Breast epithelium (tissue), 3 donors: ENCODE results near the gene HTT.

Experiments used
- POLR2A ChIP-seq: fragments of 450-650 bp; IDR thresholded peaks from one replicate; pipeline ENCODE4 v1.6.1; 2016; ENCODE audit warnings: antibody characterized with exemption, mild to moderate bottlenecking, moderate library complexity
- TF ChIP-seq, protein P1 (sequence below), 3 donors: fragments of 450-650 bp; IDR thresholded peaks; one replicate each; pipeline ENCODE4 v1.5.1; 2016 to 2017; ENCODE audit warnings: antibody characterized with exemption in 3 of 3, mild to moderate bottlenecking in 3 of 3, moderate library complexity in 3 of 3

DNA sequence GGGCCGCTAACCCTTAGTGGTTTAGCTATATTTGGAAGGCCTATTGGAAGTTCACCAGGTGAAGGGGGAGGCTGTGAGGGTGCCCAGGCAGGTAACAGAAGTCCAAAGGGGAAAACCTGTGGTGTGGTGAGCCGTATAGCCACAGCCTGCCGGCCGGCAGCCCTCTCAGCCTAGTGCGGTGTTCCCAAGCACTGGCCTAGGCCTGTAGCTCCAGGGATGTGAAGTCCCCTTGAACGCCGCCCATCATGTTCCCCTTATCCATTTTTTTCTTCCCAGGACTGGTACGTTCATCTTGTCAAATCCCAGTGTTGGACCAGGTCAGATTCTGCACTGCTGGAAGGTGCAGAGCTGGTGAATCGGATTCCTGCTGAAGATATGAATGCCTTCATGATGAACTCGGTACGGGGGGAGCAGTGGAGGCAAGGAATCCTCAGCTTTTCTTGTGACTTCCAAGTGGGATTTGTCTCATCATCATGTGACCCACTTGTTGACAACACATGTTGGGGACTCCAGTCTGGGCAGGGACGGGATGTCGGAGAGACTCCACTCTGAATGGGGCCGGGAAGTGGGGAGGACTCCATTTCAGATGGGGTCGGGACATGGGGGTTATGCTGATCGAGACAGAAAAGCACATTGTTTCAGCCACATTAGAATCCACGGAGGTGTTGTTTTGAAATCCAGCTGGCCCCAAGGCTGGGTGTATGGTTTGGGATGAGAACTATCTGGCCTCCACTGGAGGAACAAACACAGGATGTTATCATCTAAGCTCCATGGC lies 135.3 kb downstream of the HTT start:
- TF ChIP-seq POLR2A, result no peak
- TF ChIP-seq, protein P1, sequence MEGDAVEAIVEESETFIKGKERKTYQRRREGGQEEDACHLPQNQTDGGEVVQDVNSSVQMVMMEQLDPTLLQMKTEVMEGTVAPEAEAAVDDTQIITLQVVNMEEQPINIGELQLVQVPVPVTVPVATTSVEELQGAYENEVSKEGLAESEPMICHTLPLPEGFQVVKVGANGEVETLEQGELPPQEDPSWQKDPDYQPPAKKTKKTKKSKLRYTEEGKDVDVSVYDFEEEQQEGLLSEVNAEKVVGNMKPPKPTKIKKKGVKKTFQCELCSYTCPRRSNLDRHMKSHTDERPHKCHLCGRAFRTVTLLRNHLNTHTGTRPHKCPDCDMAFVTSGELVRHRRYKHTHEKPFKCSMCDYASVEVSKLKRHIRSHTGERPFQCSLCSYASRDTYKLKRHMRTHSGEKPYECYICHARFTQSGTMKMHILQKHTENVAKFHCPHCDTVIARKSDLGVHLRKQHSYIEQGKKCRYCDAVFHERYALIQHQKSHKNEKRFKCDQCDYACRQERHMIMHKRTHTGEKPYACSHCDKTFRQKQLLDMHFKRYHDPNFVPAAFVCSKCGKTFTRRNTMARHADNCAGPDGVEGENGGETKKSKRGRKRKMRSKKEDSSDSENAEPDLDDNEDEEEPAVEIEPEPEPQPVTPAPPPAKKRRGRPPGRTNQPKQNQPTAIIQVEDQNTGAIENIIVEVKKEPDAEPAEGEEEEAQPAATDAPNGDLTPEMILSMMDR (IDR thresholded peaks at IDR 0.05), result no peak
